Measurements from ENCODE around the gene DCTN2.
"Not testable (repeated sequence)": the region's sequence is repeated elsewhere in the genome, so short reads cannot be mapped to it uniquely, and the experiment has no call there.

Gene DCTN2

DNA sequence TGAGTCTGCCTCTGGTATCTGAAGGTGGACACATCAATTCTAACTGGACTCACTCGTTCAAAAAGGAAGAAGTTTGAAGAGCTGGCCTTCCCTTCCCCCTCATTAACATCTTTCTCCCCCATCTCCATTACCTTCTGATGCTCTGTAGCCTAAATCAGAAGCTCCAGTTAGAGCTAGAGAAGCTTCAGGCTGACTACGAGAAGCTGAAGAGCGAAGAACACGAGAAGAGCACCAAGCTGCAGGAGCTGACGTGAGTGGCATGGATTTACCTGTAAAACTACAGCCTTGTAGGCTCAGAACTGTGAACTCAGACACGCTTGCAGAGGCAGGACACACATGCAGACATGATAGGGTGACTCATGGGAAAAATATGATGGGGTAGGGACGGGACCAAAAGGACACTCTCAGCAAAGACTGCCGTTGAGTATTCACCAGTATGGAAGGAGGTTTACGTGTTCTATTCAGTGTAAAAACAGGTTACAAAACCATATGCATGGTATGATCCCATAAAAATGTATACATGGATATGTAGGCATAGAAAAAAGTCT is 29.7 kb upstream of the DCTN2 start:
- DNase-seq = no peak

- no peak for DNase-seq
Observed at GRCh38 chr12:57575771-57576612, 29.0 kb upstream of the DCTN2 start.

- no peak for DNase-seq
Observed at GRCh38 chr12:57574795-57575194, 27.8 kb upstream of the DCTN2 start.

GRCh38 chr12:57571926-57572762 is 25.2 kb upstream of the DCTN2 start:
- DNase-seq = no peak

- DNase-seq = not testable (repeated sequence)
Observed at GRCh38 chr12:57570438-57570837, 23.4 kb upstream of the DCTN2 start.

- no peak for DNase-seq
Observed at GRCh38 chr12:57569858-57570257, 22.9 kb upstream of the DCTN2 start.

DNA sequence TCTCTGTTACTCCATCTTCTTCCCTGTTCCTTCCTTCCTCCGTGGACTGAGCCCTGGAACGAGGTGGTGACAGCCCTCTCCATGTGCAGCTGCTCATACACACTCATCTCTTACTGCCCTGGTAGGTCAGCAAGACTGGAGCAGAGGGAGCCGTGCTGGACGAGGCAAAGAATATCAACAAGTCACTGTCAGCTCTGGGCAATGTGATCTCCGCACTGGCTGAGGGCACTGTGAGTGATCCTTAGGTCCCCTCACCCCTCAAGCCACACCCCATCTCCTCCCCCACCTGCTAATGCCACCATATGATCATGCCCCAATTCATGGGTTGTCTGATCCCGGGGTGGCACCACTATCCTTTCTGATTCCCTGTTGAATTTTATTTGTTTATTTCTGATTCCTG is 21.8 kb upstream of the DCTN2 start:
- DNase-seq = no peak

GRCh38 chr12:57564178-57564740 is 17.3 kb upstream of the DCTN2 start:
- no peak for DNase-seq

DNA sequence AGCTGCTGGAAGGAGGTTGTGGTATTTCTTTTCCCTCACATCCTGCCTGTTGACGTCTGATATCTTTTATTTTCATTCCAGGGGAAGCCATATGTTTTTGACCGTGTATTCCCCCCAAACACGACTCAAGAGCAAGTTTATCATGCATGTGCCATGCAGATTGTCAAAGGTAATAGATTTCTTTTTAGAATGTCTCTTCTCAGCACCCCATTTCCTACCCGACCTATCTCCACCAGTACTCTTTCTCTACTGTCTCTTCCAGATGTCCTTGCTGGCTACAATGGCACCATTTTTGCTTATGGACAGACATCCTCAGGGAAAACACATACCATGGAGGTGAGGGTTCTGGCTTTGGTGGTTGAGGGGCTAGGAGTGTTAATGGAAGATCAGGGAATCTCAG is 16.4 kb upstream of the DCTN2 start:
- DNase-seq = no peak

DNA sequence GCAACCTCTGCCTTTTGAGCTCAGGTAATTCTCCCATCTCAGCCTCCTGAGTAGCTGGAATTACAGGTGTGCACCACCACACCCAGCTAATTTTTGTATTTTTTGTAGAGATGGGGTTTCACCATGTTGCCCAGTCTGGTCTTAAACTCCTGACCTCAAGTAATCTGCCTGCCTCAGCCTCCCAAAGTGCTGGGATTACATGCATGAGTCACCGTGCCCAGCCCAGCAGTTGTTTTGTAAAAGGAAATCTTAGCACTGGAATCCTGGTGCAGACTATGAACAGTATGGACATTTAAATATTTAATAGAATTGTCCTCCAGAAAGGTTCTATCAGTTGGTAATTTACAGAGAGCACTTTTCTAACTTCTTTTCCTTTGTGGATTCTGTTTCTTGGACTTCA is 14.1 kb upstream of the DCTN2 start:
- peak in 1 of 3 donors; percentile 6 for DNase-seq

GRCh38 chr12:57560516-57560915 is 13.5 kb upstream of the DCTN2 start:
- no peak for DNase-seq

- no peak for DNase-seq
Observed at GRCh38 chr12:57558864-57559263, 11.9 kb upstream of the DCTN2 start.

- no peak for DNase-seq
Observed at GRCh38 chr12:57554897-57555296, 7.9 kb upstream of the DCTN2 start.

GRCh38 chr12:57554453-57554852 is 7.5 kb upstream of the DCTN2 start:
- no peak for DNase-seq

- no peak for DNase-seq
Observed at GRCh38 chr12:57553343-57554202, 6.6 kb upstream of the DCTN2 start.

DNA sequence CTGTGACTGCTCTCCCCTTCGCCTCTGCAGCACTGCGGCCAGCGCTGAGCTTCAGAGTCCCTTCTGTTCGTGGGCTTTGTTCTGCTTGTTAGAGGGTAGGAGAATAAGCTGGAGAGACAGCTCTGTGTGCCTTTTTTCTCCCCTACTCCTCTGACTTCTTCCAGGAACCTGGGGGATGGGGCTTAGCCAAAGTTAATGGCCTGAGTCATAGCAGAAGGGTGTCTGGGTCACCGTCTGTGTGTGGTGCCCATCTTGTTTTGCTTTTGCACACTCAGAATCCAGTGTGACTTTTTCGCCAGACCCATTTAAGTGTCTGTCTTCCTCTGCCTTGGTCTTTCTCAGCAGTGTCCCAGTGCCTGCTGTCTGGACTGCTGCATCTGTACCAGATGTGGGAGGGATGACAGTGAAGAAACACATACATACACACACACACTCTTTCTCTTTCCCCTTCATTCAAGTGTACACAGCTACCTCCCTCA is 5.9 kb upstream of the DCTN2 start:
- peak in 1 of 3 donors; percentile 8 for DNase-seq

GRCh38 chr12:57552306-57552651 is 5.3 kb upstream of the DCTN2 start:
- DNase-seq = no peak

GRCh38 chr12:57551637-57552305 is 4.8 kb upstream of the DCTN2 start:
- DNase-seq = no peak

- DNase-seq = no peak
Observed at GRCh38 chr12:57550641-57551549, 3.9 kb upstream of the DCTN2 start.

- DNase-seq = peak in 2 of 3 donors; percentile 20 to 45
Observed at GRCh38 chr12:57549909-57550640, 3.1 kb upstream of the DCTN2 start, which contains the start of gene KIF5A. Gene KIF5A, plus strand, starts transcription at chr12:57550044. Its CDS starts 228 bp downstream, at chr12:57550272.

All from suppressor macrophage treated with lipopolysaccharide for 1 hour (primary cell).